Measurements from ENCODE around the gene PATZ1. TPM values are rescaled to one million over a fixed set of nuclear protein-coding genes. Genes with fewer than 3 reads are reported as not detected.

Gene PATZ1
- total and polyA plus RNA-seq, 2 of the 4 experiments (the other 2 are of a cell fraction), result 6.5 to 10.5 TPM

DNA sequence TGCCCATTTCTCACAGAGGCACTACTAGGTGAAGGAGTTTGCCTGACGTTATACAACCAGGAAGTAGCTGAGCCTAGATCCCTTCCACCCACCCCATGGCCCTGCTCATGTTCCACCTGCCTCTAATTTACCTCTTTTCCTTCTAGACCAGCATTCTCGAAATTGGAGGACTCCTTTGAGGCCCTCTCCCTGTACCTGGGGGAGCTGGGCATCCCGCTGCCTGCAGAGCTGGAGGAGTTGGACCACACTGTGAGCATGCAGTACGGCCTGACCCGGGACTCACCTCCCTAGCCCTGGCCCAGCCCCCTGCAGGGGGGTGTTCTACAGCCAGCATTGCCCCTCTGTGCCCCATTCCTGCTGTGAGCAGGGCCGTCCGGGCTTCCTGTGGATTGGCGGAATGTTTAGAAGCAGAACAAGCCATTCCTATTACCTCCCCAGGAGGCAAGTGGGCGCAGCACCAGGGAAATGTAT lies 68.0 kb downstream of the PATZ1 start:
- H3K4me3 ChIP-seq (ENCODE audit: insufficient read depth, low read depth, low read length), result no peak overlapping the region
- no peak overlapping the region for H3K18ac ChIP-seq (ENCODE audit: low read depth, low read length)
- no peak overlapping the region for H2AFZ ChIP-seq (replicated peaks; ENCODE audit: low read length, poor library complexity)
- in situ Hi-C loops (cut with MboI; ENCODE audit: low sequenced_read_pairs), result no loop called here
- no peak overlapping the region for H2BK20ac ChIP-seq (ENCODE audit: low read depth, low read length)
- no peak overlapping the region for H3K14ac ChIP-seq (replicated peaks; ENCODE audit: low read depth, low read length)
- BruUV-seq (replicated peaks), result no TSS peak
- H3K27me3 ChIP-seq (ENCODE audit: control insufficient read depth, insufficient read depth, low read length), result no peaks in the 10 kb centered on the region
- no peak overlapping the region for H2AK5ac ChIP-seq (ENCODE audit: low read depth, low read length)
- H3K79me1 ChIP-seq (ENCODE audit: low read depth in 1 of 2, low read length in 2 of 2), result no peaks in the 10 kb centered on the region
- POLR2A ChIA-PET (ENCODE audit: unreplicated experiment), result no interaction called here
- H3K9me1 ChIP-seq (ENCODE audit: insufficient read depth, low read length), result no peaks in the 10 kb centered on the region; the same call in 1 of the 2 replicates
- no peak overlapping the region for H3K56ac ChIP-seq (ENCODE audit: extremely low read depth, insufficient read depth, low read length)
- H2BK5ac ChIP-seq (ENCODE audit: low read depth, low read length, poor library complexity, severe bottlenecking), result no peak overlapping the region
- dilution Hi-C loops (cut with HindIII; ENCODE audit: low sequenced_read_pairs, unreplicated experiment), result no loop called here
- no peaks in the 10 kb centered on the region for H3K4me1 ChIP-seq (ENCODE audit: control insufficient read depth, insufficient read depth, low read length)
- no peak overlapping the region for H2BK15ac ChIP-seq (ENCODE audit: low read depth, low read length)
- ATAC-seq (ENCODE audit: low read depth) (no peak), DNase-seq (no peak)
- no peaks in the 10 kb centered on the region for H3K9me3 ChIP-seq (ENCODE audit: control insufficient read depth, insufficient read depth, low read length)
- peaks cover 7% of the 10 kb centered on the region; the same call in 1 of the 2 replicates for H4K20me1 ChIP-seq (ENCODE audit: insufficient read depth, low read length)
- H4K5ac ChIP-seq (ENCODE audit: low read depth, low read length), result no peak overlapping the region
- H3K4me2 ChIP-seq (ENCODE audit: low read depth, low read length), result no peak overlapping the region
- no peak overlapping the region for H2AK9ac ChIP-seq (replicated peaks; ENCODE audit: low read depth, low read length, poor library complexity)
- CTCF ChIA-PET, result interaction anchor here (0.5 kb wide), 1 partner anchor 348 kb away, joined by 4 read pairs; no protein-coding TSS in a partner anchor
- no peak for TF ChIP-seq MAFK (IDR thresholded peaks at IDR 0.05; ENCODE audit: low read depth, low read length)
- no peak for TF ChIP-seq MXI1 (IDR thresholded peaks at IDR 0.05; ENCODE audit: borderline replicate concordance, low read depth, low read length)
- no peak for TF ChIP-seq MAZ (IDR thresholded peaks at IDR 0.05; ENCODE audit: borderline replicate concordance, low read depth, low read length)
- TF ChIP-seq SMC3 (IDR thresholded peaks at IDR 0.05; ENCODE audit: low read depth, low read length), result no peak
- no peak for TF ChIP-seq CTCF (conservative IDR thresholded peaks at IDR 0.05; ENCODE audit: low read depth, low read length)
- TF ChIP-seq CHD1 (IDR thresholded peaks at IDR 0.05; ENCODE audit: low read depth, low read length), result no peak
- no peak for TF ChIP-seq BHLHE40 (IDR thresholded peaks at IDR 0.05; ENCODE audit: low read depth, low read length)
- TF ChIP-seq ELK1 (IDR thresholded peaks at IDR 0.05; ENCODE audit: borderline replicate concordance, low read depth, low read length), result no peak
- TF ChIP-seq FOS (IDR thresholded peaks at IDR 0.05; ENCODE audit: low read depth, low read length), result no peak
- TF ChIP-seq NFE2L2 (IDR thresholded peaks at IDR 0.05; ENCODE audit: low read depth, low read length), result no peak
- no peak for TF ChIP-seq CEBPB (IDR thresholded peaks at IDR 0.05; ENCODE audit: low read depth, low read length)
- TF ChIP-seq RCOR1 (IDR thresholded peaks at IDR 0.05; ENCODE audit: insufficient replicate concordance, low read length), result no peak
- TF ChIP-seq, protein P1, sequence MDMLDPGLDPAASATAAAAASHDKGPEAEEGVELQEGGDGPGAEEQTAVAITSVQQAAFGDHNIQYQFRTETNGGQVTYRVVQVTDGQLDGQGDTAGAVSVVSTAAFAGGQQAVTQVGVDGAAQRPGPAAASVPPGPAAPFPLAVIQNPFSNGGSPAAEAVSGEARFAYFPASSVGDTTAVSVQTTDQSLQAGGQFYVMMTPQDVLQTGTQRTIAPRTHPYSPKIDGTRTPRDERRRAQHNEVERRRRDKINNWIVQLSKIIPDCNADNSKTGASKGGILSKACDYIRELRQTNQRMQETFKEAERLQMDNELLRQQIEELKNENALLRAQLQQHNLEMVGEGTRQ (IDR thresholded peaks at IDR 0.05; ENCODE audit: low read depth, low read length), result no peak
- TF ChIP-seq POLR2A (IDR thresholded peaks at IDR 0.05; ENCODE audit: low read depth, low read length), result no peak
- no peak for TF ChIP-seq RFX5 (IDR thresholded peaks at IDR 0.05; ENCODE audit: low read depth, low read length)
- no peak for TF ChIP-seq RAD21 (IDR thresholded peaks at IDR 0.05; ENCODE audit: low read length)
- intact Hi-C loops (cut with micrococcal nuclease), result no loop called here
- H2BK120ac ChIP-seq (ENCODE audit: low read depth, low read length), result no peak overlapping the region
- H3K9ac ChIP-seq (ENCODE audit: low read depth, low read length), result no peak overlapping the region
- no peak overlapping the region for H4K8ac ChIP-seq (ENCODE audit: low read depth in 2 of 2, low read length in 2 of 2)
- H3K27ac ChIP-seq (ENCODE audit: insufficient read depth, low read length), result no peak overlapping the region
- peaks cover 48% of the 10 kb centered on the region for H3K36me3 ChIP-seq (ENCODE audit: control insufficient read depth, insufficient read depth, low read length)
- no peak overlapping the region for H3K4ac ChIP-seq (ENCODE audit: low read depth, low read length)
- H4K91ac ChIP-seq (ENCODE audit: insufficient read depth, low read depth, low read length), result no peak overlapping the region
- H3K23ac ChIP-seq (ENCODE audit: low read depth, low read length), result no peak overlapping the region
- 69% methylated on average over 3 of the region's 9 CpGs; no CpG with 5 or more reads in 1 of the 2 experiments for WGBS, 2 experiments (ENCODE audit: extremely low coverage in 2 of 2, insufficient read length in 1 of 2)

All from IMR-90 (cell line).